HUDEP-2 (cell line): Measurements from ENCODE around the gene SEC24B.

Experiments used
- DNase-seq, 76 experiments: peaks; one replicate each; lab custom pipeline; 2025; ENCODE audit not compliant: unreplicated experiment in 76 of 76; lab: John Stamatoyannopoulos, UW

The SEC24B gene

GRCh38 chr4:109433205-109434006 is at the start of gene SEC24B:
TSS of gene SEC24B (plus strand) at chr4:109433815. CDS start at chr4:109433870, 55 bp downstream.
- DNase-seq = peak; percentile 6 to 94 (median 76)

GRCh38 chr4:109383823-109384222 is 49.8 kb upstream of the SEC24B start:
- DNase-seq = no peak

- DNase-seq = no peak
Observed at GRCh38 chr4:109385260-109385659, 48.4 kb upstream of the SEC24B start.

GRCh38 chr4:109389369-109390114 is 44.1 kb upstream of the SEC24B start:
- no peak for DNase-seq

- DNase-seq = no peak
Observed at GRCh38 chr4:109390115-109390768, 43.4 kb upstream of the SEC24B start.

GRCh38 chr4:109395694-109396093 is 37.9 kb upstream of the SEC24B start:
- no peak for DNase-seq

GRCh38 chr4:109398928-109399327 is 34.7 kb upstream of the SEC24B start:
- DNase-seq = no peak

GRCh38 chr4:109406337-109406931 is 27.2 kb upstream of the SEC24B start:
- DNase-seq = peak in 15 of 76 experiments; percentile 0 to 38 (median 5)

- DNase-seq = no peak
Observed at GRCh38 chr4:109407027-109407737, 26.4 kb upstream of the SEC24B start.

GRCh38 chr4:109408711-109409110 is 24.9 kb upstream of the SEC24B start:
- no peak for DNase-seq

- no peak for DNase-seq
Observed at GRCh38 chr4:109410226-109410625, 23.4 kb upstream of the SEC24B start.

- DNase-seq = no peak
Observed at GRCh38 chr4:109410776-109411175, 22.8 kb upstream of the SEC24B start.

GRCh38 chr4:109411964-109412363 is 21.7 kb upstream of the SEC24B start:
- no peak for DNase-seq

- DNase-seq = no peak
Observed at GRCh38 chr4:109412776-109413175, 20.8 kb upstream of the SEC24B start.

- no peak for DNase-seq
Observed at GRCh38 chr4:109414938-109415337, 18.7 kb upstream of the SEC24B start.

GRCh38 chr4:109418588-109418987 is 15.0 kb upstream of the SEC24B start:
- DNase-seq = no peak

- DNase-seq = no peak
Observed at GRCh38 chr4:109419679-109420078, 13.9 kb upstream of the SEC24B start.

GRCh38 chr4:109424093-109424841 is 9.3 kb upstream of the SEC24B start:
- peak in 2 of 76 experiments; percentile 3 to 4 for DNase-seq

- DNase-seq = no peak
Observed at GRCh38 chr4:109425405-109425804, 8.2 kb upstream of the SEC24B start.

- no peak for DNase-seq
Observed at GRCh38 chr4:109429545-109429944, 4.1 kb upstream of the SEC24B start.
